ENCODE data around the gene FBXO28. TPM values are rescaled to one million over a fixed set of nuclear protein-coding genes. Genes with fewer than 3 reads are reported as not detected.

The FBXO28 gene
- polyA plus RNA-seq, 1 donor (not counting 4 experiments of a cell fraction or from before 2014, with no cell fraction given) = 36.5 TPM

DNA sequence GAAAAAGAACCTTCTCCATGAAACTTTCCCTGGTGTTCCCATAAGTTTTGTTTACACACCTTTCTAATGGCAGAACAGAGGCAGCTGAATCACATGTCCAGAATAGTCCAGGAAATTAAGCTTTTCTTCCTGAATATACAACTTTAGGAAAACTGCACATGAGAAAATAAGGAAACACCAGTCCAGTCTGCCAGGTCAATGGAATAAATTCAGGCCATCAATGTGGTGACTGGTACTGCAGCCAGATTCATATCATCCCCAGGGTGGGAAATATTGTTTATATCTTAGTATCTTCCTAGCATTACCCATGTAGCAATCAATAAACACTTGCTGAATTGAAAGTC is 6.7 kb upstream of the FBXO28 start:
- Histone ChIP-seq H3K9me3 (ENCODE audit: control insufficient read depth, low read depth, low read length) (no peaks in the 10 kb centered on the region), H3K27me3 (ENCODE audit: control insufficient read depth, extremely low read depth, insufficient read depth, low read length) (no peaks in the 10 kb centered on the region), H2AFZ (ENCODE audit: control insufficient read depth, low read length) (no peak overlapping the region), H3K79me2 (ENCODE audit: control insufficient read depth, insufficient read depth, low read length) (no peaks in the 10 kb centered on the region), H3K27ac (ENCODE audit: control insufficient read depth, insufficient read depth, low read length) (no peak overlapping the region), H3K9ac (ENCODE audit: control insufficient read depth, extremely low read depth, insufficient read depth, low read length) (no peak overlapping the region), H3K4me2 (ENCODE audit: control insufficient read depth, extremely low read depth, insufficient read depth, low read depth, low read length) (no peak overlapping the region), H3K9me1 (ENCODE audit: control insufficient read depth, extremely low read depth, insufficient read depth, low read length) (no peaks in the 10 kb centered on the region), H3K36me3 (ENCODE audit: control insufficient read depth in 2 of 2, extremely low read depth in 1 of 2, insufficient read depth in 2 of 2, low read length in 2 of 2) (no peaks in the 10 kb centered on the region), H3K4me1 (ENCODE audit: control insufficient read depth, extremely low read depth, insufficient read depth, low read length) (peaks cover 4% of the 10 kb centered on the region), H3K4me3 (ENCODE audit: control insufficient read depth in 2 of 3, extremely low read depth in 1 of 3, insufficient read depth in 2 of 3, low read depth in 1 of 3, low read length in 3 of 3) (no peak overlapping the region), H4K20me1 (ENCODE audit: control insufficient read depth, extremely low read depth, insufficient read depth, low read length) (no peaks in the 10 kb centered on the region)
- no peak for TF ChIP-seq EZH2 (IDR thresholded peaks at IDR 0.05; ENCODE audit: low read length)
- no peak for TF ChIP-seq CTCF (optimal IDR thresholded peaks at IDR 0.05 in 1 of 3, IDR thresholded peaks at IDR 0.05 in 1 of 3, conservative IDR thresholded peaks at IDR 0.05 in 1 of 3; ENCODE audit: extremely low read depth in 1 of 3, insufficient read depth in 2 of 3, low read length in 3 of 3)
- DNase-seq (ENCODE audit: low read depth, low spot score) (no peak), FAIRE-seq (no peak)
- dilution Hi-C loops (cut with MboI; ENCODE audit: extremely low pct_ligation_motif_present, low sequenced_read_pairs) = no loop called here

- no peak overlapping the region for H3K9ac ChIP-seq (ENCODE audit: control insufficient read depth, extremely low read depth, insufficient read depth, low read length)
- no peak overlapping the region for H3K4me2 ChIP-seq (ENCODE audit: control insufficient read depth, extremely low read depth, insufficient read depth, low read depth, low read length)
- peaks cover 4% of the 10 kb centered on the region for H3K4me1 ChIP-seq (ENCODE audit: control insufficient read depth, extremely low read depth, insufficient read depth, low read length)
- H2AFZ ChIP-seq (ENCODE audit: control insufficient read depth, low read length) = no peak overlapping the region
- DNase-seq (ENCODE audit: low read depth, low spot score) (no peak), FAIRE-seq (no peak)
- TF ChIP-seq CTCF (optimal IDR thresholded peaks at IDR 0.05 in 1 of 3, IDR thresholded peaks at IDR 0.05 in 1 of 3, conservative IDR thresholded peaks at IDR 0.05 in 1 of 3; ENCODE audit: extremely low read depth in 1 of 3, insufficient read depth in 2 of 3, low read length in 3 of 3) (no peak), EZH2 (IDR thresholded peaks at IDR 0.05; ENCODE audit: low read length) (no peak)
- peaks cover under 1% of the 10 kb centered on the region for H3K79me2 ChIP-seq (ENCODE audit: control insufficient read depth, insufficient read depth, low read length)
- no peaks in the 10 kb centered on the region for H3K9me1 ChIP-seq (ENCODE audit: control insufficient read depth, extremely low read depth, insufficient read depth, low read length)
- H3K27ac ChIP-seq (ENCODE audit: control insufficient read depth, insufficient read depth, low read length) = no peak overlapping the region
- dilution Hi-C loops (cut with MboI; ENCODE audit: extremely low pct_ligation_motif_present, low sequenced_read_pairs) = no loop called here
- no peaks in the 10 kb centered on the region for H3K36me3 ChIP-seq (ENCODE audit: control insufficient read depth in 2 of 2, extremely low read depth in 1 of 2, insufficient read depth in 2 of 2, low read length in 2 of 2)
- H3K4me3 ChIP-seq (ENCODE audit: control insufficient read depth in 2 of 3, extremely low read depth in 1 of 3, insufficient read depth in 2 of 3, low read depth in 1 of 3, low read length in 3 of 3) = no peak overlapping the region
- no peaks in the 10 kb centered on the region for H3K9me3 ChIP-seq (ENCODE audit: control insufficient read depth, low read depth, low read length)
- no peaks in the 10 kb centered on the region for H3K27me3 ChIP-seq (ENCODE audit: control insufficient read depth, extremely low read depth, insufficient read depth, low read length)
- no peaks in the 10 kb centered on the region for H4K20me1 ChIP-seq (ENCODE audit: control insufficient read depth, extremely low read depth, insufficient read depth, low read length)
Measured at GRCh38 chr1:224108991-224109390, 4.9 kb upstream of the FBXO28 start.

All from keratinocyte (primary cell).